HepG2 (cell line): ENCODE results near the gene STYXL2. TPM values are rescaled to one million over a fixed set of nuclear protein-coding genes. Genes with fewer than 3 reads are reported as not detected.
A peak's percentile ranks its signal among the peaks of the same experiment; 100 is the strongest.

Experiments used
- ATF6 ChIP-seq: sonication (generic); formaldehyde crosslinking; conservative IDR thresholded peaks from 2 replicates; pipeline ENCODE4 v1.4.0; 2020; ENCODE audit warnings: missing genetic modification reagents
- CTCF ChIP-seq: sonication (generic); formaldehyde crosslinking; IDR thresholded peaks from 2 replicates; pipeline ENCODE4 v1.5.0; 2020; ENCODE audit warnings: mild to moderate bottlenecking, missing genetic modification reagents, moderate library complexity
- EED ChIP-seq: sonication (generic); formaldehyde crosslinking; IDR thresholded peaks from 2 replicates; pipeline ENCODE4 v1.5.0; 2020; ENCODE audit warnings: mild to moderate bottlenecking, missing genetic modification reagents
- ESRRA ChIP-seq: sonication (generic); formaldehyde crosslinking; IDR thresholded peaks from 2 replicates; pipeline ENCODE4 v1.5.1; 2020; ENCODE audit warnings: mild to moderate bottlenecking, low read depth, missing genetic modification reagents
- EZH2 ChIP-seq: conservative IDR thresholded peaks from 2 replicates; pipeline ENCODE4 v1.6.1; 2012; ENCODE audit warnings: mild to moderate bottlenecking, low read depth, low read length, moderate library complexity
- FOXA1 ChIP-seq, 2 experiments: fragments of 450-650 bp in 1 of 2; sonication (generic) in 1 of 2; formaldehyde crosslinking in 1 of 2; IDR thresholded peaks; 2 replicates each; pipeline versions ENCODE4 v1.4.0 to v1.6.1; 2016 to 2020; ENCODE audit warnings: missing genetic modification reagents in 1 of 2
- HNRNPL ChIP-seq: fragments of 200-400 bp; formaldehyde crosslinking; IDR thresholded peaks from 2 replicates; pipeline ENCODE4 v1.6.1; 2017; ENCODE audit warnings: mild to moderate bottlenecking, low read depth, low read length
- HOXA7 ChIP-seq: sonication (generic); formaldehyde crosslinking; IDR thresholded peaks from 2 replicates; pipeline ENCODE4 v1.8.1; 2022; ENCODE audit warnings: mild to moderate bottlenecking, missing genetic modification reagents, moderate library complexity
- RAD21 ChIP-seq: fragments of 450-650 bp; formaldehyde crosslinking; IDR thresholded peaks from 2 replicates; pipeline ENCODE4 v1.5.0; 2020; ENCODE audit warnings: mild to moderate bottlenecking
- SMYD3 ChIP-seq: sonication (generic); formaldehyde crosslinking; IDR thresholded peaks from 2 replicates; pipeline ENCODE4 v1.8.1; 2023; ENCODE audit warnings: mild to moderate bottlenecking, missing genetic modification reagents
- TRAFD1 ChIP-seq: sonication (generic); formaldehyde crosslinking; IDR thresholded peaks from 2 replicates; pipeline ENCODE4 v1.5.1; 2020; ENCODE audit warnings: missing genetic modification reagents, mild to moderate bottlenecking, borderline replicate concordance
- ZNF367 ChIP-seq: sonication (generic); formaldehyde crosslinking; IDR thresholded peaks from 2 replicates; pipeline ENCODE4 v1.4.0; 2020; ENCODE audit warnings: missing genetic modification reagents, borderline replicate concordance
- ZNF652 ChIP-seq: IDR thresholded peaks from 2 replicates; pipeline ENCODE4 v1.6.1; 2016; ENCODE audit warnings: low read depth, borderline replicate concordance
- ZNF773 ChIP-seq: sonication (generic); formaldehyde crosslinking; IDR thresholded peaks from 2 replicates; pipeline ENCODE4 v1.4.0; 2020; ENCODE audit warnings: missing genetic modification reagents, borderline replicate concordance
- polyA plus RNA-seq, 8 experiments: library from polyadenylated mRNA; depleted of rRNA in 3 of 8; stranded (reverse) in 7 of 8; unstranded in 1 of 8; fragments of >200 nt; fragmentation: Illumina TruSeq in 4 of 8; extraction: Trizol in 4 of 8; gene quantifications; 2 replicates each; pipeline versions ENCODE4 v1.2.1 to v1.2.3, GENCODE V29; 2011 to 2016; ENCODE audit warnings: low read depth in 4 of 8, missing spikeins in 1 of 8, mixed read lengths in 1 of 8; ENCODE audit not compliant: insufficient read depth in 1 of 8
- total RNA-seq, 5 experiments: library from RNA; depleted of rRNA; stranded (reverse); fragments of >200 nt; fragmentation: Illumina TruSeq; extraction: Trizol; gene quantifications; 2 replicates each; pipeline ENCODE4 v1.2.3, GENCODE V29; 2016; ENCODE audit warnings: low read depth in 1 of 5

STYXL2 gene
- total and polyA plus RNA-seq, 2 of the 13 experiments (the other 11 are each of a cell fraction or from before 2014, with no cell fraction given) = not detected

GRCh38 chr1:167057241-167057688 is 36.6 kb upstream of the STYXL2 start (continued):
- TF ChIP-seq EZH2 = no peak
- TF ChIP-seq FOXA1 (IDR thresholded peaks at IDR 0.05) = no peak
- TF ChIP-seq FOXA1 (CRISPR knock-in tag; IDR thresholded peaks at IDR 0.05) = peak; percentile 27; the same call in 1 of the 2 replicates
- no peak for TF ChIP-seq ZNF367
- TF ChIP-seq ZNF652 (CRISPR knock-in tag) = no peak
- TF ChIP-seq HNRNPL = no peak
- TF ChIP-seq ESRRA (CRISPR knock-in tag) = no peak
- peak; percentile 72 for TF ChIP-seq CTCF
- no peak for TF ChIP-seq ATF6 (CRISPR knock-in tag)
- TF ChIP-seq RAD21 = peak; percentile 28; the same call in 1 of the 2 replicates
- no peak for TF ChIP-seq TRAFD1 (CRISPR knock-in tag)
- TF ChIP-seq HOXA7 (CRISPR knock-in tag) = no peak
- TF ChIP-seq SMYD3 = no peak
- no peak for TF ChIP-seq EED
- TF ChIP-seq ZNF773 = no peak
- TF ChIP-seq, all 625 proteins: peak for 5
